Glutamatergic neuron (in vitro differentiated cells): ENCODE measurements around the gene TMEM98. TPM values are rescaled to one million over a fixed set of nuclear protein-coding genes. Genes with fewer than 3 reads are reported as not detected.
A peak's percentile ranks its signal among the peaks of the same experiment; 100 is the strongest.

Source experiments
- DNase-seq: peaks from one replicate; pipeline ENCODE4 v3.0.0; 2022
- H3K27ac Mint-ChIP-seq: one replicate; pipeline ENCODE4 v1.8.0; 2020; ENCODE audit warnings: mild to moderate bottlenecking, mixed read lengths, inconsistent platforms; ENCODE audit not compliant: unreplicated experiment
- H3K27me3 Mint-ChIP-seq: one replicate; pipeline ENCODE4 v1.8.0; 2020; ENCODE audit warnings: mild to moderate bottlenecking, moderate library complexity, mixed read lengths, inconsistent platforms; ENCODE audit not compliant: unreplicated experiment
- H3K36me3 Mint-ChIP-seq: one replicate; pipeline ENCODE4 v1.8.0; 2020; ENCODE audit warnings: mild to moderate bottlenecking, mixed read lengths, inconsistent platforms; ENCODE audit not compliant: unreplicated experiment
- H3K4me1 Mint-ChIP-seq: one replicate; pipeline ENCODE4 v1.8.0; 2020; ENCODE audit warnings: mild to moderate bottlenecking, low read depth, mixed read lengths, inconsistent platforms; ENCODE audit not compliant: unreplicated experiment
- H3K4me3 Mint-ChIP-seq: one replicate; pipeline ENCODE4 v1.8.0; 2020; ENCODE audit warnings: mild to moderate bottlenecking, mixed read lengths, inconsistent platforms; ENCODE audit not compliant: unreplicated experiment
- H3K9me3 Mint-ChIP-seq: one replicate; pipeline ENCODE4 v1.8.0; 2020; ENCODE audit warnings: mild to moderate bottlenecking, moderate library complexity, mixed read lengths, inconsistent platforms; ENCODE audit not compliant: unreplicated experiment
- total RNA-seq: library from RNA; stranded (reverse); fragmentation: NEBNext Ultra II Directional; extraction: Animal tissue kit (Norgen Biotek cat#: 25700); gene quantifications from one replicate; pipeline ENCODE4 v1.2.1, GENCODE V29; 2021; ENCODE audit not compliant: unreplicated experiment
- TF ChIP-seq, protein P1 (sequence below): fragments of 200-600 bp; sonication (generic); IDR thresholded peaks from one replicate; pipeline ENCODE4 v1.5.0; 2021; ENCODE audit not compliant: partially characterized antibody, unreplicated experiment

The TMEM98 gene
- total RNA-seq, 1 donor from 2014 or later: 62.3 TPM

DNA sequence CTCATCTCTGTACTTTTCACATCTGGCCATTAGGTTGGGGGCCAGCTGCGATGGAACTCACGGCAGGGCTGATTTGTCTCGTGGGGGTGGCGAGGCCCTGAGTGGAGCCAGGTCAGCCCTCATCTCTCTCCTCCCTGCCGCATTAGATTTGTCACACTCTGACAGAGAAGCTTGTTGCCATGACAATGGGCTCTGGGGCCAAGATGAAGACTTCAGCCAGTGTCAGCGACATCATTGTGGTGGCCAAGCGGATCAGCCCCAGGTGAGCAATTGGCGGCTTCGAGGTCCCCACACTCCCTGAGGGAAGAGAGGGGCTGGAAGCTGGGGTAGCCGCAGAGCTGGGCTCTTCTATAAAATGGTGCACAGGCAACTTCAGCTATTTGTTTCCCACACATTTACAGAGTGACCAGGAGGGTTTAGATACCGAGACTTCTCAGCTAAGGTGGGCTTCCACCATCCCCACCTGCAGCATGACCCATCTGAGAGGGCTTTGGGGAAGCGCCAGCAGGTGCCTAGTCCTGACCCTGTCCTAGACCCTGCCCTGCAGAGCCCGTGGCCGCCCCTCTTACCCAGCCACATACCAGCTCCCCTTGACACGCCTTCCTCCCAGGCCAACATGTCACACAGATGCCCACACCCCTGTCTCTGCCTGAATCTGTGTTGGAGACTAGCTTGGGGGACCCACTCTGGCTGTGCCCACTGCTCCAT is 8.4 kb downstream of the TMEM98 start:
- Mint-ChIP-seq H3K27ac (no peak overlapping the region), H3K9me3 (no peaks in the 10 kb centered on the region), H3K36me3 (no peaks in the 10 kb centered on the region), H3K27me3 (peaks cover 3% of the 10 kb centered on the region), H3K4me1 (peaks cover 1% of the 10 kb centered on the region), H3K4me3 (no peak overlapping the region)
- DNase-seq: no peak
- TF ChIP-seq, protein P1, sequence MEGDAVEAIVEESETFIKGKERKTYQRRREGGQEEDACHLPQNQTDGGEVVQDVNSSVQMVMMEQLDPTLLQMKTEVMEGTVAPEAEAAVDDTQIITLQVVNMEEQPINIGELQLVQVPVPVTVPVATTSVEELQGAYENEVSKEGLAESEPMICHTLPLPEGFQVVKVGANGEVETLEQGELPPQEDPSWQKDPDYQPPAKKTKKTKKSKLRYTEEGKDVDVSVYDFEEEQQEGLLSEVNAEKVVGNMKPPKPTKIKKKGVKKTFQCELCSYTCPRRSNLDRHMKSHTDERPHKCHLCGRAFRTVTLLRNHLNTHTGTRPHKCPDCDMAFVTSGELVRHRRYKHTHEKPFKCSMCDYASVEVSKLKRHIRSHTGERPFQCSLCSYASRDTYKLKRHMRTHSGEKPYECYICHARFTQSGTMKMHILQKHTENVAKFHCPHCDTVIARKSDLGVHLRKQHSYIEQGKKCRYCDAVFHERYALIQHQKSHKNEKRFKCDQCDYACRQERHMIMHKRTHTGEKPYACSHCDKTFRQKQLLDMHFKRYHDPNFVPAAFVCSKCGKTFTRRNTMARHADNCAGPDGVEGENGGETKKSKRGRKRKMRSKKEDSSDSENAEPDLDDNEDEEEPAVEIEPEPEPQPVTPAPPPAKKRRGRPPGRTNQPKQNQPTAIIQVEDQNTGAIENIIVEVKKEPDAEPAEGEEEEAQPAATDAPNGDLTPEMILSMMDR: no peak

DNA sequence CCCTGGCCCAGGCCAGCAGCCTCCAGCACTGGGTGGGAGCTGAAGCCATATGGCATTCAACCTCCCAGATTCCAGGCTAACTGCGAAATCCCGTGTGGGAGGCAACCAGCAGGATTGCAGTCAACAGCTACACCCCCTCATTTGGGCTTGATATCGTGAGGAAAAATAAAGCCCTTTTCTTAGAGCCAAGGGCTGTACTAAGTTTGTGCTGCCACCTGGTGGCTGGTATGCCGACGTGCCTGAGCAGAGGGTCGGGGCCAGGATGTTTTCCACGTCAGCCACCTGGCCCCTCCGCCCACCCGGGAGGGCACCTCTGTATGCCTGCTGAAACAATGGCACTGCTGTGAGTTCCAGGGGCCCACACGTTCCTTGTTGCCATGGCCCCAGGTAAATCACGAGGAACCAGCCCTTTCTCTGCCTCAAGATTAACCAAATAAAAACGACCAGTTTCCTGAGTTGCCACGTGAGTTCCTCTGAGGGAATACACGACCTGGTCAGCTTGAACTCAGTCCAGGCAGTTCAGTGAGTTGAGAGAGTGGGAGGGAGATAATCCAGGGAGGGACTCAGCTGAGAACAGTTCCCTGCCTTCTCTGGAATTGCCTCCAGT is 9.0 kb downstream of the TMEM98 start:
- H3K27me3 Mint-ChIP-seq: peaks cover 2% of the 10 kb centered on the region
- H3K4me1 Mint-ChIP-seq: peaks cover 1% of the 10 kb centered on the region
- no peak overlapping the region for H3K27ac Mint-ChIP-seq
- DNase-seq: peak; percentile 81
- no peak overlapping the region for H3K4me3 Mint-ChIP-seq
- H3K9me3 Mint-ChIP-seq: no peaks in the 10 kb centered on the region
- TF ChIP-seq, protein P1: peak; percentile 96
- H3K36me3 Mint-ChIP-seq: no peaks in the 10 kb centered on the region

GRCh38 chr17:32940706-32941390 is 12.9 kb downstream of the TMEM98 start:
- DNase-seq: no peak
- H3K9me3 Mint-ChIP-seq: no peaks in the 10 kb centered on the region
- no peak overlapping the region for H3K27ac Mint-ChIP-seq
- H3K4me1 Mint-ChIP-seq: peaks cover 1% of the 10 kb centered on the region
- H3K27me3 Mint-ChIP-seq: peaks cover 2% of the 10 kb centered on the region
- no peaks in the 10 kb centered on the region for H3K36me3 Mint-ChIP-seq
- TF ChIP-seq, protein P1: no peak
- no peak overlapping the region for H3K4me3 Mint-ChIP-seq

DNA sequence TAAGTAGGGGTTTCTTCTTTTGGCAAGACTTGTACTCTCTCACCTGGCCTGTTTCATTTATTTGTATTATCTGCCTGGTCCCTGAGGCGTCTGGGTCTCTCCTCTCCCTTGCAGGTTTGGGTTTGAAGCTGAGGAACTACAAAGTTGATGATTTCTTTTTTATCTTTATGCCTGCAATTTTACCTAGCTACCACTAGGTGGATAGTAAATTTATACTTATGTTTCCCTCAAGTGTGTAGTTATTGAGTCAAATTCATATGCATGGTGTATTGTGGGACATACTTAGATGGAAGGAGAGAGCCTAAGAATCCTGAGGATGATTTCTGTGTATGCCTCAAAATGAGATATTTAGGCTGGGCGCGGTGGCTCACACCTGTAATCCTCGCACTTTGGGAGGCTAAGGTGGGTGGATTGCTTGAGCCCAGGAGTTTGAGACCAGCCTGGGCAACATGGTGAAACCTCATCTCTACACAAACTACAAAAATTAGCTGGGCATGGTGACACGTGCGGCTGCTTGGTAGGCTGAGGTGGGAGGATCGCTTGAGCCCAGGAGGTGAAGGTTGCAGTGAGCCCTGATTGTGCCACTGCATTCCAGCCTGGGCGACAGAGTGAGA is 13.6 kb downstream of the TMEM98 start:
- H3K4me3 Mint-ChIP-seq: no peak overlapping the region
- no peak for DNase-seq
- H3K27ac Mint-ChIP-seq: no peak overlapping the region
- no peaks in the 10 kb centered on the region for H3K36me3 Mint-ChIP-seq
- TF ChIP-seq, protein P1: peak; percentile 78
- peaks cover 1% of the 10 kb centered on the region for H3K4me1 Mint-ChIP-seq
- H3K9me3 Mint-ChIP-seq: no peaks in the 10 kb centered on the region
- H3K27me3 Mint-ChIP-seq: peaks cover 3% of the 10 kb centered on the region
